ENCODE results near the gene HOXD3. TPM values are rescaled to one million over a fixed set of nuclear protein-coding genes. Genes with fewer than 3 reads are reported as not detected.

HOXD3 gene
- total and polyA plus RNA-seq, 10 donors, result 1.2 to 15.3 (median 7.7) TPM

DNA sequence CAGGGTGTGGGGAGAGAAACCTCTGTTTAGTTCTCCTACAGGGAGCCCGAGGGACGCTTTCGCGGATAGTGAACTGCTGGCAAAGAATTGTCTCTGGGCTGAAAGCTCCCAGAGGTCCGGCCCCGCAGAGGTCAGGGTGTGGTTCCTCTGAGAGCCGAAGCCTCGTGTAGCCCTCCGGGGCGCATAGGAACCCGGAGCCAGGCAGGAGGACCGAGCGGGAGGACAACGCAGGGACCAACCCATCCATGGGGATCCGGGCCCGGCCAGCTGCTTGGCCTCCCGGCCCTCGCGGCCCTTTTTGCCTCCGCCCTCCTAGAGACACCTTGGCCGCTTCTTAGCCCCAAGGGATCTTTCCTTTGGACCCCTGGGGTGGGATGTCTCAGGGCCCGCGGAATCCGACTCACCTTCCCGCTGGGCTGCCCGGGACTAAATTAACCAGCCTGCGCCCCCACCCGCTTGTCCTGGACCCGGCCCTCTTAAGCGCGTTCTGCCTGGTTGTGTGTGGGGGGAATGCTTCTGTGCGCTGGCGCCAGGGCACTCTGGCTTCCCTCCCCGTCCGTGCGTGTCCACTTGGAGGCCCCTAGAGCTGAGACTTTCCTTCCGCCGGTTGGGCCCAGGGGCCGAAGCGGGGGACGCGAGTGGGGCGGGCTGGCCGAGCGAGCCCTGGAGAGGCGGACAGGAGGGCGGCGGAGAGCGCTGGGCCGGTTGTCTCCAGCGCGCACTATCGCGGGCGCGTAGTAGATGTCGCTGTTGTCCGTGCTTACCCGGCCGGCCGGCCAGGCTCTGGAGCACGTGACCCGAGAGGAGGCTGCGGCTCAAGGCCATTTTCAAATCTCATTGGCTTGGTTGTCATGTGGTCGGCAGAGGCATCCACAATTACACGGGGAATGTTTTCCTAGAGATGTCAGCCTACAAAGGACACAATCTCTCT lies 41.0 kb upstream of the HOXD3 start, which contains the start of gene HOXD10:
HOXD10 (plus strand) TSS at position 896 of the 931 bp plus-strand sequence. CDS start 56 bp downstream, outside the sequence.
- TF ChIP-seq POLR2AphosphoS5 (IDR thresholded peaks at IDR 0.05) (peak in 2 of 3 donors; percentile 50 to 53), POLR2A (IDR thresholded peaks at IDR 0.05) (no peak)
- TF ChIP-seq, protein P1, sequence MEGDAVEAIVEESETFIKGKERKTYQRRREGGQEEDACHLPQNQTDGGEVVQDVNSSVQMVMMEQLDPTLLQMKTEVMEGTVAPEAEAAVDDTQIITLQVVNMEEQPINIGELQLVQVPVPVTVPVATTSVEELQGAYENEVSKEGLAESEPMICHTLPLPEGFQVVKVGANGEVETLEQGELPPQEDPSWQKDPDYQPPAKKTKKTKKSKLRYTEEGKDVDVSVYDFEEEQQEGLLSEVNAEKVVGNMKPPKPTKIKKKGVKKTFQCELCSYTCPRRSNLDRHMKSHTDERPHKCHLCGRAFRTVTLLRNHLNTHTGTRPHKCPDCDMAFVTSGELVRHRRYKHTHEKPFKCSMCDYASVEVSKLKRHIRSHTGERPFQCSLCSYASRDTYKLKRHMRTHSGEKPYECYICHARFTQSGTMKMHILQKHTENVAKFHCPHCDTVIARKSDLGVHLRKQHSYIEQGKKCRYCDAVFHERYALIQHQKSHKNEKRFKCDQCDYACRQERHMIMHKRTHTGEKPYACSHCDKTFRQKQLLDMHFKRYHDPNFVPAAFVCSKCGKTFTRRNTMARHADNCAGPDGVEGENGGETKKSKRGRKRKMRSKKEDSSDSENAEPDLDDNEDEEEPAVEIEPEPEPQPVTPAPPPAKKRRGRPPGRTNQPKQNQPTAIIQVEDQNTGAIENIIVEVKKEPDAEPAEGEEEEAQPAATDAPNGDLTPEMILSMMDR (IDR thresholded peaks at IDR 0.05 in 8 of 11, conservative IDR thresholded peaks at IDR 0.05 in 3 of 11), result peak in 6 of 11 experiments; percentile 7 to 43 (median 26)
- 8 to 12% (median 10%) methylated on average over 41 to 66 of the region's 66 CpGs for WGBS, 5 donors
- Histone ChIP-seq H3K4me3 (peak within 1 kb of the TSS in 1 of 8 donors; percentile 32), H3K4me1 (peaks cover 0 to 28% (median 9%) of the 10 kb centered on the region in 6 donors), H3K36me3 (no peaks in the 10 kb centered on the region), H3K27ac (no peak within 1 kb of the TSS), H3K9me3 (peaks cover 0 to 11% (median 0%) of the 10 kb centered on the region in 8 donors), H3K27me3 (replicated peaks in 1 of 7) (peaks cover 12 to 100% (median 100%) of the 10 kb centered on the region in 7 donors)
- DNase-seq, result peak; percentile 75
- intact Hi-C loops (cut with DNase I; ENCODE audit: low total_unique reads), result loop anchor here (10.0 kb wide), 1 partner anchor 699 kb away; no protein-coding TSS in a partner anchor

DNA sequence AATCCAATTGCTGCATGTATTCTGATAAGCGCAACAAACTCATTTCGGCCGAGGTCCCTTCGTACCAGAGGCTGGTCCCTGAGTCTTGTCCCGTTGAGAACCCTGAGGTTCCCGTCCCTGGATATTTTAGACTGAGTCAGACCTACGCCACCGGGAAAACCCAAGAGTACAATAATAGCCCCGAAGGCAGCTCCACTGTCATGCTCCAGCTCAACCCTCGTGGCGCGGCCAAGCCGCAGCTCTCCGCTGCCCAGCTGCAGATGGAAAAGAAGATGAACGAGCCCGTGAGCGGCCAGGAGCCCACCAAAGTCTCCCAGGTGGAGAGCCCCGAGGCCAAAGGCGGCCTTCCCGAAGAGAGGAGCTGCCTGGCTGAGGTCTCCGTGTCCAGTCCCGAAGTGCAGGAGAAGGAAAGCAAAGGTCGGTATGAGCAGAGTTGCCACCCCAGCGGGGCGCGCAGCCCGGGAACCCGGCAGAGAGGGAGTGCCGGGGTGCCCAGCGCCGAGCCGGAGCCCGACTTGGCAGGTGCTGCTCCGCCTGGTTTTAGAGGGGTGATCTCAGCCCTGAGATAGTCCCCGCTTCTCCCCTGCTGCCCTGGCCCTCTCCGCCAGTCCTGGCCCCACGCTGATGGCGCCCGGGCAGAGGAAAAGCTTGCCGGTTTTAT lies 39.8 kb upstream of the HOXD3 start:
- H3K4me3 ChIP-seq, result no peak overlapping the region
- intact Hi-C loops (cut with DNase I; ENCODE audit: low total_unique reads), result loop anchor here (10.0 kb wide), 1 partner anchor 698 kb away; no protein-coding TSS in a partner anchor
- DNase-seq, result no peak
- H3K27me3 ChIP-seq (replicated peaks in 1 of 7), result peaks cover 8 to 100% (median 100%) of the 10 kb centered on the region in 7 donors
- H3K36me3 ChIP-seq, result no peaks in the 10 kb centered on the region
- 20 to 37% (median 22%) methylated on average over 27 to 40 of the region's 40 CpGs for WGBS, 5 donors
- no peak for TF ChIP-seq POLR2A (IDR thresholded peaks at IDR 0.05)
- TF ChIP-seq, protein P1 (IDR thresholded peaks at IDR 0.05 in 8 of 11, conservative IDR thresholded peaks at IDR 0.05 in 3 of 11), result no peak
- no peak for TF ChIP-seq POLR2AphosphoS5 (IDR thresholded peaks at IDR 0.05)
- peaks cover 0 to 11% (median 0%) of the 10 kb centered on the region in 8 donors for H3K9me3 ChIP-seq
- no peak overlapping the region for H3K27ac ChIP-seq
- H3K4me1 ChIP-seq, result peaks cover 0 to 31% (median 13%) of the 10 kb centered on the region in 6 donors

DNA sequence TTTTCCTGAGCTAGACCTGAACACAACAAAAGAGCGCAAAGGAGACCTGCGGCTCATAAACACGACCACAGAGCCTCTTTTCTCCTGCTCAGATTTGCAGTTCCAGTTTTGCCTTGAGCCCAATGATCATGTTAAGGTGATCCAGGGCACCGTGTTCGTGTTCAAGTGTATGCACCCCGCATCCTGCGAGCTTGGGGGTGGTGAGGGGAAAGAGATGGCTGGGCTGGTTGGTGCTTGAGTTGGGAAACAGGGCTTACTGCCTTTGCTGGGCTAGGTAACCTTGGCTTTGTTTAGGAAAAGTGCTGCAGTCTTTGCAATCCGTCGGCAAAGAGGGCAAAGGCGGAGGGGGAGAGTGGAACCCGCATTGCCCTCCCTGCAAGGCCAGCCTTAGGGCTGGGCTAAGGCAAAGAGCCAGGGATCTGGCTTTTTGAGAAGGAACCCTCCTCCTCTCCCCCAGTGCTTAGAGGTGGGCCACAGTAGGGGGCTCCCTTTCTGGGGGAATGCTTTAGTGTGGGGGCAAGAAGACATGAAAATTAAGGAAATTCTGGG lies 39.2 kb upstream of the HOXD3 start:
- WGBS, 5 donors, result 10 to 17% (median 14%) methylated on average over 11 of the region's 11 CpGs

More for the DNA sequence above, 39.2 kb upstream of the HOXD3 start:
- peaks cover 0 to 37% (median 19%) of the 10 kb centered on the region in 6 donors for H3K4me1 ChIP-seq
- no peaks in the 10 kb centered on the region for H3K36me3 ChIP-seq
- TF ChIP-seq POLR2A (IDR thresholded peaks at IDR 0.05), result no peak
- no peak for TF ChIP-seq POLR2AphosphoS5 (IDR thresholded peaks at IDR 0.05)
- peaks cover 6 to 100% (median 100%) of the 10 kb centered on the region in 7 donors for H3K27me3 ChIP-seq (replicated peaks in 1 of 7)
- H3K27ac ChIP-seq, result no peak overlapping the region
- DNase-seq, result no peak
- no peak overlapping the region for H3K4me3 ChIP-seq
- intact Hi-C loops (cut with DNase I; ENCODE audit: low total_unique reads), result loop anchor here (10.0 kb wide), 1 partner anchor 697 kb away; no protein-coding TSS in a partner anchor
- peaks cover 0 to 11% (median 0%) of the 10 kb centered on the region in 8 donors for H3K9me3 ChIP-seq

All from spleen (tissue), 11 donors.